ENCODE measurements around the gene PRR9. TPM values are rescaled to one million over a fixed set of nuclear protein-coding genes. Genes with fewer than 3 reads are reported as not detected.

The PRR9 gene
- total RNA-seq, 1 experiment from 2014 or later = not detected

- no peaks in the 10 kb centered on the region for H3K36me3 ChIP-seq (ENCODE audit: control insufficient read depth, insufficient read depth, low read length)
- POLR2A ChIA-PET = no interaction called here
- in situ Hi-C loops (cut with HindIII; ENCODE audit: low pct_unique_long_range_greater_than_20kb, low sequenced_read_pairs) = no loop called here
- H3K27ac ChIP-seq (ENCODE audit: low read length) = no peak within 1 kb of the TSS
- H3K9me3 ChIP-seq (ENCODE audit: control insufficient read depth, insufficient read depth, low read depth, low read length) = no peaks in the 10 kb centered on the region
- no TSS peak for BruUV-seq (replicated peaks)
- CTCF ChIA-PET = no interaction called here
- intact Hi-C loops (cut with micrococcal nuclease; ENCODE audit: unreplicated experiment) = loop anchor here (10.0 kb wide), 1 partner anchor 58 kb away; no protein-coding TSS in a partner anchor
- H3K4me3 ChIP-seq (ENCODE audit: low read depth in 2 of 2, low read length in 2 of 2) = no peak within 1 kb of the TSS
- DNase-seq (ENCODE audit: low read depth, low spot score) (no peak), ATAC-seq (no peak)
- peaks cover 24% of the 10 kb centered on the region for H3K27me3 ChIP-seq (ENCODE audit: control insufficient read depth, insufficient read depth, low read length)
- no peaks in the 10 kb centered on the region for H3K4me1 ChIP-seq (ENCODE audit: control insufficient read depth, insufficient read depth, low read length)
- TF ChIP-seq CTCF (IDR thresholded peaks at IDR 0.05) (no peak), SIN3A (IDR thresholded peaks at IDR 0.05; ENCODE audit: borderline replicate concordance, insufficient read depth, low read depth, low read length) (no peak), POLR2AphosphoS5 (IDR thresholded peaks at IDR 0.05; ENCODE audit: low read depth, low read length) (no peak), TCF7L2 (IDR thresholded peaks at IDR 0.05; ENCODE audit: low read depth, low read length) (no peak)
- TF ChIP-seq, protein P1, sequence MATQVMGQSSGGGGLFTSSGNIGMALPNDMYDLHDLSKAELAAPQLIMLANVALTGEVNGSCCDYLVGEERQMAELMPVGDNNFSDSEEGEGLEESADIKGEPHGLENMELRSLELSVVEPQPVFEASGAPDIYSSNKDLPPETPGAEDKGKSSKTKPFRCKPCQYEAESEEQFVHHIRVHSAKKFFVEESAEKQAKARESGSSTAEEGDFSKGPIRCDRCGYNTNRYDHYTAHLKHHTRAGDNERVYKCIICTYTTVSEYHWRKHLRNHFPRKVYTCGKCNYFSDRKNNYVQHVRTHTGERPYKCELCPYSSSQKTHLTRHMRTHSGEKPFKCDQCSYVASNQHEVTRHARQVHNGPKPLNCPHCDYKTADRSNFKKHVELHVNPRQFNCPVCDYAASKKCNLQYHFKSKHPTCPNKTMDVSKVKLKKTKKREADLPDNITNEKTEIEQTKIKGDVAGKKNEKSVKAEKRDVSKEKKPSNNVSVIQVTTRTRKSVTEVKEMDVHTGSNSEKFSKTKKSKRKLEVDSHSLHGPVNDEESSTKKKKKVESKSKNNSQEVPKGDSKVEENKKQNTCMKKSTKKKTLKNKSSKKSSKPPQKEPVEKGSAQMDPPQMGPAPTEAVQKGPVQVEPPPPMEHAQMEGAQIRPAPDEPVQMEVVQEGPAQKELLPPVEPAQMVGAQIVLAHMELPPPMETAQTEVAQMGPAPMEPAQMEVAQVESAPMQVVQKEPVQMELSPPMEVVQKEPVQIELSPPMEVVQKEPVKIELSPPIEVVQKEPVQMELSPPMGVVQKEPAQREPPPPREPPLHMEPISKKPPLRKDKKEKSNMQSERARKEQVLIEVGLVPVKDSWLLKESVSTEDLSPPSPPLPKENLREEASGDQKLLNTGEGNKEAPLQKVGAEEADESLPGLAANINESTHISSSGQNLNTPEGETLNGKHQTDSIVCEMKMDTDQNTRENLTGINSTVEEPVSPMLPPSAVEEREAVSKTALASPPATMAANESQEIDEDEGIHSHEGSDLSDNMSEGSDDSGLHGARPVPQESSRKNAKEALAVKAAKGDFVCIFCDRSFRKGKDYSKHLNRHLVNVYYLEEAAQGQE (IDR thresholded peaks at IDR 0.05; ENCODE audit: insufficient read depth in 1 of 2, low read depth in 2 of 2, low read length in 1 of 2) = no peak
Observed at GRCh38 chr1:153203130-153203529, 14.3 kb upstream of the PRR9 start, which contains the start of gene LELP1. Gene LELP1, plus strand, starts transcription at chr1:153203430. Its CDS starts 1,278 bp downstream, at chr1:153204708.

DNA sequence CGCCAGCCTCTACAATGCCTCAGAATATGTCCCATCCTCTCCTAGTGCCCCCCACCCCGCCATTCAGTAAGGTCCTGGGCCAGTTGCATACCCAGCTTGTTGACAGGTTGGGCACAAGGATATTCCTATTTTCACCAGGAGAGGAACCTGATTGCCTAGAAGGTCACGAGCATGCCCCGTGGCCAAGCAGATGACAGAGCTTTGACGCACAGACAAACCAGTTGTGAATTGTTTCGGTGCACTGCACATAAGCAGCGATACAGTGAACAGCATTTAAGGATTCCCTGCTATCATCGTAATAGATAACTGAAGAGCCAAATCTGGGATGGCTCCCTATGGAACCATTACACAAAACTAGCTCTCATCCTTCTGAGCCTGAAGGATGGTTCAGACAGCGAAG lies 10.8 kb upstream of the PRR9 start:
- TF ChIP-seq POLR2AphosphoS5 (IDR thresholded peaks at IDR 0.05; ENCODE audit: low read depth, low read length) (no peak), CTCF (IDR thresholded peaks at IDR 0.05) (no peak), SIN3A (IDR thresholded peaks at IDR 0.05; ENCODE audit: borderline replicate concordance, insufficient read depth, low read depth, low read length) (no peak), TCF7L2 (IDR thresholded peaks at IDR 0.05; ENCODE audit: low read depth, low read length) (no peak)
- TF ChIP-seq, protein P1 (IDR thresholded peaks at IDR 0.05; ENCODE audit: insufficient read depth in 1 of 2, low read depth in 2 of 2, low read length in 1 of 2) = no peak
- Histone ChIP-seq H3K9me3 (ENCODE audit: control insufficient read depth, insufficient read depth, low read depth, low read length) (no peaks in the 10 kb centered on the region), H3K27ac (ENCODE audit: low read length) (no peak overlapping the region), H3K27me3 (ENCODE audit: control insufficient read depth, insufficient read depth, low read length) (peaks cover 13% of the 10 kb centered on the region), H3K36me3 (ENCODE audit: control insufficient read depth, insufficient read depth, low read length) (no peaks in the 10 kb centered on the region), H3K4me1 (ENCODE audit: control insufficient read depth, insufficient read depth, low read length) (no peaks in the 10 kb centered on the region), H3K4me3 (ENCODE audit: low read depth in 2 of 2, low read length in 2 of 2) (no peak overlapping the region)
- ATAC-seq (no peak), DNase-seq (ENCODE audit: low read depth, low spot score) (no peak)
- in situ Hi-C loops (cut with HindIII; ENCODE audit: low pct_unique_long_range_greater_than_20kb, low sequenced_read_pairs) (no loop called here), intact Hi-C loops (cut with micrococcal nuclease; ENCODE audit: unreplicated experiment) (loop anchor here (10.0 kb wide), 1 partner anchor 62 kb away; no protein-coding TSS in a partner anchor)
- ChIA-PET POLR2A (no interaction called here), CTCF (no interaction called here)
- BruUV-seq (replicated peaks) = no TSS peak
